Activated naive CD4-positive, alpha-beta T cell treated with anti-CD3 and anti-CD28 coated beads for 36 hours (primary cell): Measurements from ENCODE around the gene FOCAD. TPM values are rescaled to one million over a fixed set of nuclear protein-coding genes. Genes with fewer than 3 reads are reported as not detected.

Source experiments
- CTCF ChIA-PET: fragments of 350-600 bp; sonication (Branson Sonifier 250); formaldehyde crosslinking; loops from one replicate; lab custom pipeline; 2021; ENCODE audit warnings: antibody characterized with exemption; lab: Charles Lee
- DNase-seq: peaks from one replicate; pipeline ENCODE4 v3.0.0-alpha.2; 2020
- H3K27ac Mint-ChIP-seq: one replicate; pipeline ENCODE4 v1.8.0; 2021; ENCODE audit warnings: mild to moderate bottlenecking, mixed read lengths
- H3K27me3 Mint-ChIP-seq: one replicate; pipeline ENCODE4 v1.8.0; 2021; ENCODE audit warnings: low read depth, mixed read lengths
- H3K36me3 Mint-ChIP-seq: one replicate; pipeline ENCODE4 v1.8.0; 2021; ENCODE audit warnings: low read depth, mixed read lengths
- H3K4me1 Mint-ChIP-seq: one replicate; pipeline ENCODE4 v1.8.0; 2021; ENCODE audit warnings: low read depth, mixed read lengths
- H3K4me3 Mint-ChIP-seq: one replicate; pipeline ENCODE4 v1.8.0; 2021; ENCODE audit warnings: mild to moderate bottlenecking, moderate library complexity, mixed read lengths
- H3K9me3 Mint-ChIP-seq: one replicate; pipeline ENCODE4 v1.8.0; 2021; ENCODE audit warnings: mixed read lengths
- intact Hi-C: fragments of 100-400 bp; cut with micrococcal nuclease; formaldehyde crosslinking; loops from one replicate; pipeline ENCODE4 v1.15.1; 2023
- total RNA-seq, 2 experiments: library from RNA; stranded (reverse); gene quantifications; one replicate each; pipeline ENCODE4 v1.2.3, GENCODE V29; 2021

The FOCAD gene
- total RNA-seq, 2 experiments from 2014 or later: 31.7 to 32.2 TPM

GRCh38 chr9:21023861-21024260 is 339.8 kb downstream of the FOCAD start:
- H3K27me3 Mint-ChIP-seq: no peaks in the 10 kb centered on the region
- no peak for DNase-seq
- peaks cover 31% of the 10 kb centered on the region for H3K4me1 Mint-ChIP-seq
- intact Hi-C loops: no loop called here
- CTCF ChIA-PET: no interaction called here
- H3K27ac Mint-ChIP-seq: no peak overlapping the region
- H3K9me3 Mint-ChIP-seq: peaks cover 5% of the 10 kb centered on the region
- no peak overlapping the region for H3K4me3 Mint-ChIP-seq
- peaks cover 26% of the 10 kb centered on the region for H3K36me3 Mint-ChIP-seq

GRCh38 chr9:21027295-21027694 is 343.2 kb downstream of the FOCAD start:
- Mint-ChIP-seq H3K27ac (no peak overlapping the region), H3K36me3 (peaks cover 19% of the 10 kb centered on the region), H3K27me3 (no peaks in the 10 kb centered on the region), H3K4me3 (no peak overlapping the region), H3K9me3 (peaks cover 3% of the 10 kb centered on the region), H3K4me1 (peaks cover 30% of the 10 kb centered on the region)
- CTCF ChIA-PET: interaction anchor here (0.9 kb wide), 1 partner anchor 10 kb away, joined by 3 read pairs; no protein-coding TSS in a partner anchor
- intact Hi-C loops: no loop called here
- no peak for DNase-seq

GRCh38 chr9:21028466-21028865 is 344.4 kb downstream of the FOCAD start:
- no peak overlapping the region for H3K4me3 Mint-ChIP-seq
- CTCF ChIA-PET: no interaction called here
- no peak overlapping the region for H3K27ac Mint-ChIP-seq
- H3K4me1 Mint-ChIP-seq: peaks cover 37% of the 10 kb centered on the region
- no peaks in the 10 kb centered on the region for H3K27me3 Mint-ChIP-seq
- no peak for DNase-seq
- intact Hi-C loops: no loop called here
- no peaks in the 10 kb centered on the region for H3K9me3 Mint-ChIP-seq
- H3K36me3 Mint-ChIP-seq: peaks cover 14% of the 10 kb centered on the region

- intact Hi-C loops: loop anchor here (1.0 to 10.0 kb wide), 13 partner anchors 53 to 1513 kb away; partner anchors contain the start of genes CDKN2B, KLHL9 and MTAP
- no peak overlapping the region for H3K4me3 Mint-ChIP-seq
- H3K27ac Mint-ChIP-seq: no peak overlapping the region
- H3K27me3 Mint-ChIP-seq: no peaks in the 10 kb centered on the region
- H3K36me3 Mint-ChIP-seq: peaks cover 7% of the 10 kb centered on the region
- no peak for DNase-seq
- no peaks in the 10 kb centered on the region for H3K9me3 Mint-ChIP-seq
- H3K4me1 Mint-ChIP-seq: peaks cover 31% of the 10 kb centered on the region
- CTCF ChIA-PET: interaction anchor here (1.2 to 1.5 kb wide), 2 partner anchors 18 to 67 kb away, joined by 3 to 5 read pairs; no protein-coding TSS in a partner anchor
Observed at GRCh38 chr9:21029661-21030060, 345.6 kb downstream of the FOCAD start.

GRCh38 chr9:21030389-21031035 is 346.5 kb downstream of the FOCAD start:
- Mint-ChIP-seq H3K9me3 (no peaks in the 10 kb centered on the region), H3K4me1 (peaks cover 31% of the 10 kb centered on the region), H3K27ac (no peak overlapping the region), H3K36me3 (peaks cover 7% of the 10 kb centered on the region), H3K4me3 (no peak overlapping the region), H3K27me3 (no peaks in the 10 kb centered on the region)
- peak; percentile 43 for DNase-seq
- CTCF ChIA-PET: interaction anchor here (0.6 to 1.5 kb wide), 6 partner anchors 19 to 1153 kb away, joined by 3 to 5 read pairs (median 3); no protein-coding TSS in a partner anchor
- intact Hi-C loops: loop anchor here (1.0 to 10.0 kb wide), 20 partner anchors 29 to 1514 kb away; partner anchors contain the start of genes CDKN2B, FOCAD, KLHL9 and MTAP

GRCh38 chr9:21031091-21031807 is 347.2 kb downstream of the FOCAD start, which contains the start of gene HACD4:
Gene HACD4 (minus strand): TSS chr9:21031640. CDS start chr9:21031590, 50 bp downstream.
- Mint-ChIP-seq H3K4me3 (peak within 1 kb of the TSS; percentile 49), H3K27ac (peak within 1 kb of the TSS; percentile 69), H3K4me1 (peaks cover 25% of the 10 kb centered on the region), H3K36me3 (peaks cover 3% of the 10 kb centered on the region), H3K27me3 (no peaks in the 10 kb centered on the region), H3K9me3 (no peaks in the 10 kb centered on the region)
- intact Hi-C loops: loop anchor here (1.0 to 10.0 kb wide), 17 partner anchors 30 to 1514 kb away; partner anchors contain the start of genes CDKN2B, FOCAD, KLHL9 and MTAP
- peak; percentile 78 for DNase-seq
- CTCF ChIA-PET: interaction anchor here (1.0 to 1.7 kb wide), 4 partner anchors 12 to 79 kb away, joined by 3 to 5 read pairs (median 4); no protein-coding TSS in a partner anchor

GRCh38 chr9:21031808-21032183 is 347.7 kb downstream of the FOCAD start:
- Mint-ChIP-seq H3K4me3 (peak overlapping the region; percentile 49), H3K4me1 (peaks cover 21% of the 10 kb centered on the region), H3K36me3 (peaks cover 1% of the 10 kb centered on the region), H3K27me3 (no peaks in the 10 kb centered on the region), H3K27ac (peak overlapping the region; percentile 69), H3K9me3 (no peaks in the 10 kb centered on the region)
- CTCF ChIA-PET: interaction anchor here (1.0 to 1.7 kb wide), 2 partner anchors 13 to 90 kb away, joined by 3 to 4 read pairs; no protein-coding TSS in a partner anchor
- intact Hi-C loops: loop anchor here (1.0 to 10.0 kb wide), 17 partner anchors 30 to 1515 kb away; partner anchors contain the start of genes CDKN2B, FOCAD, KLHL9 and MTAP
- no peak for DNase-seq

- Mint-ChIP-seq H3K9me3 (no peaks in the 10 kb centered on the region), H3K4me3 (no peak overlapping the region), H3K4me1 (peaks cover 12% of the 10 kb centered on the region), H3K27ac (no peak overlapping the region), H3K36me3 (no peaks in the 10 kb centered on the region), H3K27me3 (no peaks in the 10 kb centered on the region)
- intact Hi-C loops: loop anchor here (10.0 kb wide), 2 partner anchors 532 to 968 kb away; partner anchors contain the start of gene CDKN2B
- DNase-seq: no peak
- CTCF ChIA-PET: no interaction called here
Observed at GRCh38 chr9:21037278-21037677, 353.2 kb downstream of the FOCAD start.

- CTCF ChIA-PET: interaction anchor here (0.5 kb wide), 1 partner anchor 1199 kb away, joined by 5 read pairs; no protein-coding TSS in a partner anchor
- H3K36me3 Mint-ChIP-seq: no peaks in the 10 kb centered on the region
- H3K4me3 Mint-ChIP-seq: no peak overlapping the region
- no peak overlapping the region for H3K27ac Mint-ChIP-seq
- intact Hi-C loops: loop anchor here (10.0 kb wide), 2 partner anchors 535 to 965 kb away; partner anchors contain the start of gene CDKN2B
- H3K4me1 Mint-ChIP-seq: peaks cover 5% of the 10 kb centered on the region
- H3K27me3 Mint-ChIP-seq: no peaks in the 10 kb centered on the region
- no peak for DNase-seq
- no peaks in the 10 kb centered on the region for H3K9me3 Mint-ChIP-seq
Observed at GRCh38 chr9:21039302-21039701, 355.2 kb downstream of the FOCAD start.

GRCh38 chr9:21042466-21042865 is 358.4 kb downstream of the FOCAD start:
- CTCF ChIA-PET: no interaction called here
- no peak overlapping the region for H3K4me3 Mint-ChIP-seq
- intact Hi-C loops: no loop called here
- no peak overlapping the region for H3K27ac Mint-ChIP-seq
- H3K9me3 Mint-ChIP-seq: no peaks in the 10 kb centered on the region
- no peak for DNase-seq
- no peaks in the 10 kb centered on the region for H3K27me3 Mint-ChIP-seq
- H3K4me1 Mint-ChIP-seq: peaks cover 5% of the 10 kb centered on the region
- no peaks in the 10 kb centered on the region for H3K36me3 Mint-ChIP-seq

- no peaks in the 10 kb centered on the region for H3K9me3 Mint-ChIP-seq
- CTCF ChIA-PET: no interaction called here
- peaks cover 5% of the 10 kb centered on the region for H3K4me1 Mint-ChIP-seq
- no peaks in the 10 kb centered on the region for H3K27me3 Mint-ChIP-seq
- H3K36me3 Mint-ChIP-seq: no peaks in the 10 kb centered on the region
- no peak overlapping the region for H3K4me3 Mint-ChIP-seq
- DNase-seq: no peak
- no peak overlapping the region for H3K27ac Mint-ChIP-seq
- intact Hi-C loops: no loop called here
Observed at GRCh38 chr9:21043841-21044240, 359.8 kb downstream of the FOCAD start.
